HL-60 (cell line): ENCODE measurements around the gene RPS6KA6.

ENCODE experiments used
- GABPA ChIP-seq: IDR thresholded peaks from 2 replicates; pipeline ENCODE4 v1.6.1; 2012; ENCODE audit warnings: low read depth
- TF ChIP-seq, protein P1 (sequence below): IDR thresholded peaks from one replicate; pipeline ENCODE4 v1.5.1; 2011; ENCODE audit warnings: low read length, control low read depth, inconsistent platforms; ENCODE audit not compliant: insufficient read depth
- TF ChIP-seq, protein P2 (sequence below): IDR thresholded peaks from 2 replicates; pipeline ENCODE4 v1.6.1; 2012; ENCODE audit warnings: low read depth; ENCODE audit not compliant: insufficient replicate concordance

DNA sequence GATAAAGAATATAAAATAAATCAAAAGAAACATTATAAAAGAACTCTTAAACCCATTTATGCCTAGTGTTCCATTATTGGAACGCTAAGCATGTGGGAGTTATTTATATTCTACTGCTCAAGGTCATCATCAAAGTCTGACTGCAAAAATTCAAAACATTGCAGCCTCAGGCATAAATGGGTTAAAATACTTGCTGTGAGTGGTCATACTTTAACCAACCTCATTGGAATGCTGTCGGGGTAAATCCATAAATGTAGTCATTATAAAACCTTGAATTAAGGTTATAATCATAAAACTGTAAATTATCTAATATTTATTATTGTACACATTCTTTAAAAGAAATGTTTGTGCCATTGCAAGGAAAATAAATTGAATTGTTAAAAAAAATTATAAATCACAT lies 55.0 kb downstream of the RPS6KA6 start:
- TF ChIP-seq, protein P1, sequence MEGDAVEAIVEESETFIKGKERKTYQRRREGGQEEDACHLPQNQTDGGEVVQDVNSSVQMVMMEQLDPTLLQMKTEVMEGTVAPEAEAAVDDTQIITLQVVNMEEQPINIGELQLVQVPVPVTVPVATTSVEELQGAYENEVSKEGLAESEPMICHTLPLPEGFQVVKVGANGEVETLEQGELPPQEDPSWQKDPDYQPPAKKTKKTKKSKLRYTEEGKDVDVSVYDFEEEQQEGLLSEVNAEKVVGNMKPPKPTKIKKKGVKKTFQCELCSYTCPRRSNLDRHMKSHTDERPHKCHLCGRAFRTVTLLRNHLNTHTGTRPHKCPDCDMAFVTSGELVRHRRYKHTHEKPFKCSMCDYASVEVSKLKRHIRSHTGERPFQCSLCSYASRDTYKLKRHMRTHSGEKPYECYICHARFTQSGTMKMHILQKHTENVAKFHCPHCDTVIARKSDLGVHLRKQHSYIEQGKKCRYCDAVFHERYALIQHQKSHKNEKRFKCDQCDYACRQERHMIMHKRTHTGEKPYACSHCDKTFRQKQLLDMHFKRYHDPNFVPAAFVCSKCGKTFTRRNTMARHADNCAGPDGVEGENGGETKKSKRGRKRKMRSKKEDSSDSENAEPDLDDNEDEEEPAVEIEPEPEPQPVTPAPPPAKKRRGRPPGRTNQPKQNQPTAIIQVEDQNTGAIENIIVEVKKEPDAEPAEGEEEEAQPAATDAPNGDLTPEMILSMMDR: no peak
- TF ChIP-seq GABPA: no peak
- TF ChIP-seq, protein P2, sequence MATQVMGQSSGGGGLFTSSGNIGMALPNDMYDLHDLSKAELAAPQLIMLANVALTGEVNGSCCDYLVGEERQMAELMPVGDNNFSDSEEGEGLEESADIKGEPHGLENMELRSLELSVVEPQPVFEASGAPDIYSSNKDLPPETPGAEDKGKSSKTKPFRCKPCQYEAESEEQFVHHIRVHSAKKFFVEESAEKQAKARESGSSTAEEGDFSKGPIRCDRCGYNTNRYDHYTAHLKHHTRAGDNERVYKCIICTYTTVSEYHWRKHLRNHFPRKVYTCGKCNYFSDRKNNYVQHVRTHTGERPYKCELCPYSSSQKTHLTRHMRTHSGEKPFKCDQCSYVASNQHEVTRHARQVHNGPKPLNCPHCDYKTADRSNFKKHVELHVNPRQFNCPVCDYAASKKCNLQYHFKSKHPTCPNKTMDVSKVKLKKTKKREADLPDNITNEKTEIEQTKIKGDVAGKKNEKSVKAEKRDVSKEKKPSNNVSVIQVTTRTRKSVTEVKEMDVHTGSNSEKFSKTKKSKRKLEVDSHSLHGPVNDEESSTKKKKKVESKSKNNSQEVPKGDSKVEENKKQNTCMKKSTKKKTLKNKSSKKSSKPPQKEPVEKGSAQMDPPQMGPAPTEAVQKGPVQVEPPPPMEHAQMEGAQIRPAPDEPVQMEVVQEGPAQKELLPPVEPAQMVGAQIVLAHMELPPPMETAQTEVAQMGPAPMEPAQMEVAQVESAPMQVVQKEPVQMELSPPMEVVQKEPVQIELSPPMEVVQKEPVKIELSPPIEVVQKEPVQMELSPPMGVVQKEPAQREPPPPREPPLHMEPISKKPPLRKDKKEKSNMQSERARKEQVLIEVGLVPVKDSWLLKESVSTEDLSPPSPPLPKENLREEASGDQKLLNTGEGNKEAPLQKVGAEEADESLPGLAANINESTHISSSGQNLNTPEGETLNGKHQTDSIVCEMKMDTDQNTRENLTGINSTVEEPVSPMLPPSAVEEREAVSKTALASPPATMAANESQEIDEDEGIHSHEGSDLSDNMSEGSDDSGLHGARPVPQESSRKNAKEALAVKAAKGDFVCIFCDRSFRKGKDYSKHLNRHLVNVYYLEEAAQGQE: no peak
